ENCODE results near the gene ACIN1. TPM values are rescaled to one million over a fixed set of nuclear protein-coding genes. Genes with fewer than 3 reads are reported as not detected.

Gene ACIN1
- total RNA-seq, 1 donor from 2014 or later = 263 TPM

- POLR2A ChIA-PET = interaction anchor here (0.7 kb wide), 1 partner anchor 345 kb away, joined by 5 read pairs; no protein-coding TSS in a partner anchor
- peaks cover 4% of the 10 kb centered on the region for H3K27me3 Mint-ChIP-seq
- no peaks in the 10 kb centered on the region for H3K36me3 Mint-ChIP-seq (ENCODE audit: low read depth)
- no peak for DNase-seq
- H3K4me1 Mint-ChIP-seq = no peaks in the 10 kb centered on the region
- H3K4me3 Mint-ChIP-seq = no peak overlapping the region
- CTCF ChIA-PET = interaction anchor here (1.5 to 1.7 kb wide), 2 partner anchors 11 to 60 kb away, joined by 4 read pairs; partner anchors contain the start of gene CDH24
- no peak overlapping the region for H3K27ac Mint-ChIP-seq
- no peaks in the 10 kb centered on the region for H3K9me3 Mint-ChIP-seq
- intact Hi-C loops (cut with micrococcal nuclease) = no loop called here
- no peak for ATAC-seq (ENCODE audit: low read depth)
- TF ChIP-seq CTCF (IDR thresholded peaks at IDR 0.05) = no peak
Observed at GRCh38 chr14:23047034-23047634, 47.8 kb downstream of the ACIN1 start.

GRCh38 chr14:23045419-23046357, 49.2 kb downstream of the ACIN1 start:
- no peak overlapping the region for H3K27ac Mint-ChIP-seq
- no peak for ATAC-seq (ENCODE audit: low read depth)
- no peaks in the 10 kb centered on the region for H3K4me1 Mint-ChIP-seq

GRCh38 chr14:23044840-23045239, 50.1 kb downstream of the ACIN1 start:
- no peak for TF ChIP-seq CTCF (IDR thresholded peaks at IDR 0.05)
- Mint-ChIP-seq H3K27ac (no peak overlapping the region), H3K9me3 (no peaks in the 10 kb centered on the region), H3K4me3 (no peak overlapping the region), H3K27me3 (peaks cover 4% of the 10 kb centered on the region), H3K36me3 (ENCODE audit: low read depth) (no peaks in the 10 kb centered on the region), H3K4me1 (no peaks in the 10 kb centered on the region)
- no peak for DNase-seq
- intact Hi-C loops (cut with micrococcal nuclease) = no loop called here
- CTCF ChIA-PET = no interaction called here
- POLR2A ChIA-PET = no interaction called here
- no peak for ATAC-seq (ENCODE audit: low read depth)

More at GRCh38 chr14:23045419-23046357, 49.2 kb downstream of the ACIN1 start:
- Mint-ChIP-seq H3K4me3 (no peak overlapping the region), H3K9me3 (no peaks in the 10 kb centered on the region), H3K27me3 (peaks cover 4% of the 10 kb centered on the region), H3K36me3 (ENCODE audit: low read depth) (no peaks in the 10 kb centered on the region)
- CTCF ChIA-PET = interaction anchor here (1.5 kb wide), 1 partner anchor 59 kb away, joined by 4 read pairs; no protein-coding TSS in a partner anchor
- DNase-seq = no peak
- POLR2A ChIA-PET = no interaction called here
- no peak for TF ChIP-seq CTCF (IDR thresholded peaks at IDR 0.05)
- intact Hi-C loops (cut with micrococcal nuclease) = no loop called here

GRCh38 chr14:23043754-23044153, 51.2 kb downstream of the ACIN1 start:
- Mint-ChIP-seq H3K4me3 (no peak overlapping the region), H3K9me3 (no peaks in the 10 kb centered on the region), H3K27ac (no peak overlapping the region), H3K36me3 (ENCODE audit: low read depth) (no peaks in the 10 kb centered on the region), H3K27me3 (peaks cover 4% of the 10 kb centered on the region), H3K4me1 (no peaks in the 10 kb centered on the region)
- intact Hi-C loops (cut with micrococcal nuclease) = no loop called here
- DNase-seq (no peak), ATAC-seq (ENCODE audit: low read depth) (no peak)
- ChIA-PET POLR2A (no interaction called here), CTCF (no interaction called here)
- no peak for TF ChIP-seq CTCF (IDR thresholded peaks at IDR 0.05)

GRCh38 chr14:23043145-23043544, 51.8 kb downstream of the ACIN1 start:
- no peak overlapping the region for H3K4me3 Mint-ChIP-seq
- intact Hi-C loops (cut with micrococcal nuclease) = no loop called here
- no peak for TF ChIP-seq CTCF (IDR thresholded peaks at IDR 0.05)
- POLR2A ChIA-PET = no interaction called here
- H3K4me1 Mint-ChIP-seq = no peaks in the 10 kb centered on the region
- no peak for DNase-seq
- H3K9me3 Mint-ChIP-seq = no peaks in the 10 kb centered on the region
- H3K27me3 Mint-ChIP-seq = peaks cover 4% of the 10 kb centered on the region
- ATAC-seq (ENCODE audit: low read depth) = no peak
- no peaks in the 10 kb centered on the region for H3K36me3 Mint-ChIP-seq (ENCODE audit: low read depth)
- CTCF ChIA-PET = interaction anchor here (1.1 to 1.8 kb wide), 2 partner anchors 15 to 57 kb away, joined by 3 to 5 read pairs; no protein-coding TSS in a partner anchor
- no peak overlapping the region for H3K27ac Mint-ChIP-seq

Data from activated B cell treated with CpG ODN at 0.5 μM for 24 hours (primary cell).